ENCODE results near the gene USP6NL.

DNA sequence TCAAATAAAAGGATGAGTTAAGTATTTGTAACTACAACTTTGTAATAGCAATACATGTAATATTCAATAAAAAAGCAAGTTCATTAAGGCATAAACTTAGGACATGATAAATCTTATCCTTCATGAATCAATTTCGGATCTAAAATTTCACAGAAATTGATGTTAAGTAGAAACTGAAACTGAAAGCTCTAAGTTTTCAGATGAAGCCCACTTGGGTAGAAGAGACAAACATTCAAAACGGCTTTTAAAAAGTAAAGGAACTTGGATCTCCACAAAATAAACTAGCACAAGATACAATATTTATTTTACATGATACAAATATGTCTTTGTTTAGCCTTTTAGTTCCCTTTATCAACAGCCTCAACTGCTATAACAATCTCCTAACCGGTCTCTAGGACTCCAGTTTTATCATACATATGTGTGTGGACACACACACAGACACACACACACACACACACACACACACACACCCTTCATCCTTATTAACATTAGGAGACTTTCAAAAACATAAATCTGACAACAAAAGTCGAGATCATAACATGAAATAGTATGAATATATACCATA, 83.7 kb downstream of the USP6NL start:
- no peak for TF ChIP-seq POLR2A (IDR thresholded peaks at IDR 0.05)
- TF ChIP-seq, protein P1, sequence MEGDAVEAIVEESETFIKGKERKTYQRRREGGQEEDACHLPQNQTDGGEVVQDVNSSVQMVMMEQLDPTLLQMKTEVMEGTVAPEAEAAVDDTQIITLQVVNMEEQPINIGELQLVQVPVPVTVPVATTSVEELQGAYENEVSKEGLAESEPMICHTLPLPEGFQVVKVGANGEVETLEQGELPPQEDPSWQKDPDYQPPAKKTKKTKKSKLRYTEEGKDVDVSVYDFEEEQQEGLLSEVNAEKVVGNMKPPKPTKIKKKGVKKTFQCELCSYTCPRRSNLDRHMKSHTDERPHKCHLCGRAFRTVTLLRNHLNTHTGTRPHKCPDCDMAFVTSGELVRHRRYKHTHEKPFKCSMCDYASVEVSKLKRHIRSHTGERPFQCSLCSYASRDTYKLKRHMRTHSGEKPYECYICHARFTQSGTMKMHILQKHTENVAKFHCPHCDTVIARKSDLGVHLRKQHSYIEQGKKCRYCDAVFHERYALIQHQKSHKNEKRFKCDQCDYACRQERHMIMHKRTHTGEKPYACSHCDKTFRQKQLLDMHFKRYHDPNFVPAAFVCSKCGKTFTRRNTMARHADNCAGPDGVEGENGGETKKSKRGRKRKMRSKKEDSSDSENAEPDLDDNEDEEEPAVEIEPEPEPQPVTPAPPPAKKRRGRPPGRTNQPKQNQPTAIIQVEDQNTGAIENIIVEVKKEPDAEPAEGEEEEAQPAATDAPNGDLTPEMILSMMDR (IDR thresholded peaks at IDR 0.05): no peak
